ENCODE measurements around the gene ZNF254.

- TF ChIP-seq, protein P1, sequence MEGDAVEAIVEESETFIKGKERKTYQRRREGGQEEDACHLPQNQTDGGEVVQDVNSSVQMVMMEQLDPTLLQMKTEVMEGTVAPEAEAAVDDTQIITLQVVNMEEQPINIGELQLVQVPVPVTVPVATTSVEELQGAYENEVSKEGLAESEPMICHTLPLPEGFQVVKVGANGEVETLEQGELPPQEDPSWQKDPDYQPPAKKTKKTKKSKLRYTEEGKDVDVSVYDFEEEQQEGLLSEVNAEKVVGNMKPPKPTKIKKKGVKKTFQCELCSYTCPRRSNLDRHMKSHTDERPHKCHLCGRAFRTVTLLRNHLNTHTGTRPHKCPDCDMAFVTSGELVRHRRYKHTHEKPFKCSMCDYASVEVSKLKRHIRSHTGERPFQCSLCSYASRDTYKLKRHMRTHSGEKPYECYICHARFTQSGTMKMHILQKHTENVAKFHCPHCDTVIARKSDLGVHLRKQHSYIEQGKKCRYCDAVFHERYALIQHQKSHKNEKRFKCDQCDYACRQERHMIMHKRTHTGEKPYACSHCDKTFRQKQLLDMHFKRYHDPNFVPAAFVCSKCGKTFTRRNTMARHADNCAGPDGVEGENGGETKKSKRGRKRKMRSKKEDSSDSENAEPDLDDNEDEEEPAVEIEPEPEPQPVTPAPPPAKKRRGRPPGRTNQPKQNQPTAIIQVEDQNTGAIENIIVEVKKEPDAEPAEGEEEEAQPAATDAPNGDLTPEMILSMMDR (IDR thresholded peaks at IDR 0.05; ENCODE audit: low read depth, low read length): no peak
- TF ChIP-seq MYC (IDR thresholded peaks at IDR 0.05; ENCODE audit: low read depth, low read length): no peak
Measured at GRCh38 chr19:24072720-24073119, 14.3 kb upstream of the ZNF254 start.

All from NB4 (cell line).